ENCODE measurements around the gene TRAPPC2.
"Not testable (repeated sequence)": the region's sequence is repeated elsewhere in the genome, so short reads cannot be mapped to it uniquely, and the experiment has no call there.

Gene TRAPPC2

GRCh38 chrX:13742397-13743176 is 8.2 kb upstream of the TRAPPC2 start:
- peak; percentile 63 to 75 for DNase-seq

GRCh38 chrX:13741695-13742094 is 7.3 kb upstream of the TRAPPC2 start:
- DNase-seq, result no peak

- no peak for DNase-seq
These were observed 914 bp downstream of the TRAPPC2 start for GRCh38 chrX:13733506-13733905.

GRCh38 chrX:13732246-13733067 is 2.0 kb downstream of the TRAPPC2 start:
- DNase-seq, result no peak

- not testable (repeated sequence) for DNase-seq
These were observed 3.9 kb downstream of the TRAPPC2 start for GRCh38 chrX:13730523-13730922.

- DNase-seq, result not testable (repeated sequence)
These were observed 7.8 kb downstream of the TRAPPC2 start for GRCh38 chrX:13726583-13726982.

GRCh38 chrX:13724878-13725277 is 9.5 kb downstream of the TRAPPC2 start:
- peak; percentile 61 to 70 for DNase-seq

- no peak for DNase-seq
These were observed 12.5 kb downstream of the TRAPPC2 start for GRCh38 chrX:13721819-13722519.

- DNase-seq, result no peak
These were observed 13.0 kb downstream of the TRAPPC2 start for GRCh38 chrX:13721371-13721770.

- peak; percentile 30 to 47 for DNase-seq
These were observed 15.1 kb downstream of the TRAPPC2 start for GRCh38 chrX:13719192-13719856.

- no peak for DNase-seq
These were observed 16.5 kb downstream of the TRAPPC2 start for GRCh38 chrX:13717700-13718472.

- DNase-seq, result peak; percentile 60 to 72
These were observed 17.5 kb downstream of the TRAPPC2 start for GRCh38 chrX:13716905-13717304.

GRCh38 chrX:13716455-13716854 is 18.0 kb downstream of the TRAPPC2 start:
- DNase-seq, result peak in 1 of 2 donors; percentile 32

- no peak for DNase-seq
These were observed 23.3 kb downstream of the TRAPPC2 start for GRCh38 chrX:13711141-13711540.

- DNase-seq, result no peak
These were observed 30.8 kb downstream of the TRAPPC2 start for GRCh38 chrX:13703589-13703988.

GRCh38 chrX:13703135-13703534 is 31.3 kb downstream of the TRAPPC2 start:
- DNase-seq, result no peak

GRCh38 chrX:13702111-13702789 is 32.2 kb downstream of the TRAPPC2 start:
- DNase-seq, result no peak

GRCh38 chrX:13700380-13700779 is 34.0 kb downstream of the TRAPPC2 start:
- DNase-seq, result no peak

- DNase-seq, result no peak
These were observed 35.1 kb downstream of the TRAPPC2 start for GRCh38 chrX:13699183-13699826.

GRCh38 chrX:13698432-13698831 is 36.0 kb downstream of the TRAPPC2 start:
- no peak for DNase-seq

GRCh38 chrX:13697976-13698375 is 36.4 kb downstream of the TRAPPC2 start:
- DNase-seq, result no peak
